Panc1 (cell line): ENCODE measurements around the gene CLCN6. TPM values are rescaled to one million over a fixed set of nuclear protein-coding genes. Genes with fewer than 3 reads are reported as not detected.

Experiments
- ATAC-seq: fragments of 200-7000 bp; cut with Tn5 transposase; 2 replicates; pipeline ENCODE4 v1.9.1; 2020; ENCODE audit warnings: mild to moderate bottlenecking, moderate library complexity
- BruUV-seq: library from RNA; stranded (reverse); fragments of 400-500 nt; replicated peaks from 2 replicates; lab custom pipeline; 2021; lab: Mats Ljungman, UMichigan
- CTCF ChIA-PET: fragments of 300-600 bp; sonication (Branson Sonifier 250); formaldehyde crosslinking; loops from one replicate; lab custom pipeline; 2022; ENCODE audit warnings: antibody characterized with exemption; lab: Charles Lee
- POLR2A ChIA-PET: fragments of 300-600 bp; sonication (Branson Sonifier 250); formaldehyde crosslinking; loops from one replicate; lab custom pipeline; 2022; ENCODE audit warnings: antibody characterized with exemption; lab: Charles Lee
- DNase-seq: peaks from one replicate; pipeline ENCODE4 v3.0.0-alpha.2; 2010; ENCODE audit warnings: low read depth, low spot score
- H3K27ac ChIP-seq: 2 replicates; pipeline ENCODE4 v1.5.1; 2011; ENCODE audit warnings: mild to moderate bottlenecking, low read length, inconsistent platforms
- H3K27me3 ChIP-seq: fragments of 200-500 bp; sonication (Bioruptor generic); 2 replicates; pipeline ENCODE4 v1.6.0; 2014; ENCODE audit warnings: low read length, inconsistent platforms; ENCODE audit not compliant: control insufficient read depth, insufficient read depth
- H3K36me3 ChIP-seq: fragments of 200-500 bp; sonication (Bioruptor generic); 2 replicates; pipeline ENCODE4 v1.5.1; 2014; ENCODE audit warnings: inconsistent platforms, mild to moderate bottlenecking, low read length, moderate library complexity; ENCODE audit not compliant: control insufficient read depth, insufficient read depth
- H3K4me1 ChIP-seq: 2 replicates; pipeline ENCODE4 v1.5.1; 2011; ENCODE audit warnings: inconsistent platforms, mild to moderate bottlenecking, low read length, moderate library complexity; ENCODE audit not compliant: control insufficient read depth, insufficient read depth
- H3K4me3 ChIP-seq, 2 experiments: 2 replicates each; pipeline ENCODE4 v1.5.1; 2011 to 2012; ENCODE audit warnings: low read depth in 2 of 2, low read length in 2 of 2, mild to moderate bottlenecking in 2 of 2, inconsistent platforms in 1 of 2, moderate library complexity in 1 of 2
- H3K9me3 ChIP-seq: fragments of 200-500 bp; sonication (Bioruptor generic); 2 replicates; pipeline ENCODE4 v1.5.1; 2014; ENCODE audit warnings: low read depth, mild to moderate bottlenecking, inconsistent platforms, low read length, moderate library complexity; ENCODE audit not compliant: control insufficient read depth, insufficient read depth
- CTCF ChIP-seq: fragments of 450-650 bp; IDR thresholded peaks from 2 replicates; pipeline ENCODE4 v1.5.1; 2017; ENCODE audit warnings: mild to moderate bottlenecking
- POLR2AphosphoS5 ChIP-seq: IDR thresholded peaks from 2 replicates; pipeline ENCODE4 v1.6.1; 2012; ENCODE audit warnings: mild to moderate bottlenecking, low read depth, low read length, moderate library complexity
- REST ChIP-seq, 2 experiments: IDR thresholded peaks; 2 replicates each; pipeline ENCODE4 v1.6.1; 2011 to 2012; ENCODE audit warnings: low read depth in 2 of 2, control low read depth in 1 of 2, low read length in 1 of 2, mild to moderate bottlenecking in 1 of 2, moderate library complexity in 1 of 2; ENCODE audit not compliant: insufficient read depth in 1 of 2
- SIN3A ChIP-seq: IDR thresholded peaks from 2 replicates; pipeline ENCODE4 v1.6.1; 2012; ENCODE audit warnings: low read depth, mild to moderate bottlenecking, low read length, moderate library complexity, borderline replicate concordance; ENCODE audit not compliant: insufficient read depth
- TCF7L2 ChIP-seq: IDR thresholded peaks from 2 replicates; pipeline ENCODE4 v1.6.1; 2011; ENCODE audit warnings: mild to moderate bottlenecking, low read depth, low read length, inconsistent platforms
- in situ Hi-C: cut with HindIII; loops from 2 replicates; pipeline ENCODE4 v1.10.0; 2016; ENCODE audit warnings: low sequenced_read_pairs, low pct_unique_long_range_greater_than_20kb
- intact Hi-C: fragments of 100-400 bp; cut with micrococcal nuclease; formaldehyde crosslinking; loops from one replicate; pipeline ENCODE4 v1.10.0; 2022; ENCODE audit not compliant: unreplicated experiment
- total RNA-seq: library from RNA; stranded (reverse); gene quantifications from one replicate; pipeline ENCODE4 v1.2.1, GENCODE V29; 2021; ENCODE audit not compliant: unreplicated experiment

The CLCN6 gene
- total RNA-seq, 1 experiment from 2014 or later: 23.6 TPM

- Histone ChIP-seq H3K36me3 (no peaks in the 10 kb centered on the region), H3K4me1 (no peaks in the 10 kb centered on the region), H3K4me3 (no peak overlapping the region), H3K27me3 (no peaks in the 10 kb centered on the region; the same call in 1 of the 2 replicates), H3K9me3 (no peaks in the 10 kb centered on the region), H3K27ac (no peak overlapping the region)
- ChIA-PET POLR2A (no interaction called here), CTCF (no interaction called here)
- in situ Hi-C loops: no loop called here
- BruUV-seq: no TSS peak
- DNase-seq: no peak
- ATAC-seq: no peak
- intact Hi-C loops: no loop called here
- TF ChIP-seq REST (IDR thresholded peaks at IDR 0.05; ENCODE audit: insufficient read depth in 1 of 2, low read depth in 2 of 2, low read length in 1 of 2): no peak
- no peak for TF ChIP-seq CTCF
- no peak for TF ChIP-seq TCF7L2
- TF ChIP-seq POLR2AphosphoS5: no peak
Observed at GRCh38 chr1:11880911-11881748, 75.1 kb downstream of the CLCN6 start.

GRCh38 chr1:11881749-11882441, 75.9 kb downstream of the CLCN6 start:
- Histone ChIP-seq H3K27ac (no peak overlapping the region), H3K4me1 (no peaks in the 10 kb centered on the region), H3K36me3 (no peaks in the 10 kb centered on the region), H3K4me3 (no peak overlapping the region), H3K9me3 (no peaks in the 10 kb centered on the region), H3K27me3 (no peaks in the 10 kb centered on the region; the same call in 1 of the 2 replicates)
- intact Hi-C loops (no loop called here), in situ Hi-C loops (no loop called here)
- ChIA-PET POLR2A (interaction anchor here (0.9 kb wide), 1 partner anchor 10 kb away, joined by 6 read pairs; no protein-coding TSS in a partner anchor), CTCF (interaction anchor here (1.3 kb wide), 1 partner anchor 86 kb away, joined by 6 read pairs; no protein-coding TSS in a partner anchor)
- DNase-seq (no peak), ATAC-seq (no peak)
- no peak for TF ChIP-seq POLR2AphosphoS5
- TF ChIP-seq TCF7L2: no peak
- no peak for TF ChIP-seq SIN3A
- TF ChIP-seq CTCF: no peak
- no peak for TF ChIP-seq REST (IDR thresholded peaks at IDR 0.05; ENCODE audit: insufficient read depth in 1 of 2, low read depth in 2 of 2, low read length in 1 of 2)
- BruUV-seq: no TSS peak
